GM12878 (cell line): ENCODE data around the gene FZD2.

ENCODE experiments used
- CREB1 ChIP-seq: IDR thresholded peaks from 2 replicates; pipeline ENCODE4 v1.6.1; 2012; ENCODE audit warnings: low read depth, mild to moderate bottlenecking, inconsistent platforms
- CTCF ChIP-seq, 3 experiments: IDR thresholded peaks in 2 of 3; conservative IDR thresholded peaks in 1 of 3; 2 replicates each; pipeline ENCODE4 v1.5.1; 2011; ENCODE audit warnings: low read depth in 3 of 3, low read length in 3 of 3, mild to moderate bottlenecking in 3 of 3, control low read depth in 2 of 3, moderate library complexity in 2 of 3, inconsistent platforms in 1 of 3, mixed read lengths in 1 of 3; ENCODE audit not compliant: control insufficient read depth in 2 of 3, insufficient read depth in 1 of 3; ENCODE audit errors: extremely low read depth in 1 of 3
- E2F8 ChIP-seq: fragments of 450-650 bp; IDR thresholded peaks from 2 replicates; pipeline ENCODE4 v1.6.1; 2018; ENCODE audit warnings: mild to moderate bottlenecking, low read depth, moderate library complexity; ENCODE audit not compliant: partially characterized antibody
- MAX ChIP-seq: IDR thresholded peaks from 2 replicates; pipeline ENCODE4 v1.6.1; 2012; ENCODE audit warnings: low read depth, low read length, improper control_type of control experiment
- RFX5 ChIP-seq: IDR thresholded peaks from 2 replicates; pipeline ENCODE4 v1.6.1; 2011; ENCODE audit warnings: low read depth, low read length, improper control_type of control experiment

GRCh38 chr17:44561237-44561623 is 3.9 kb downstream of the FZD2 start:
- TF ChIP-seq RFX5 (no peak), CREB1 (no peak), E2F8 (no peak), MAX (no peak), CTCF (IDR thresholded peaks at IDR 0.05 in 2 of 3, conservative IDR thresholded peaks at IDR 0.05 in 1 of 3; ENCODE audit: control insufficient read depth in 2 of 3, extremely low read depth in 1 of 3, insufficient read depth in 1 of 3, low read depth in 3 of 3, low read length in 3 of 3) (no peak)
